Breast epithelium (tissue), 4 donors: ENCODE results near the gene HIPK1. TPM values are rescaled to one million over a fixed set of nuclear protein-coding genes. Genes with fewer than 3 reads are reported as not detected.

Source experiments
- DNase-seq, 2 donors: peaks; one replicate each; pipeline ENCODE4 v3.0.0-alpha.2; 2019; ENCODE audit warnings: low spot score in 2 of 2
- H3K27ac ChIP-seq, 2 donors: fragments of 200-600 bp; sonication (generic) in 1 of 2; one replicate each; pipeline ENCODE4 v1.5.1; 2016 to 2019; ENCODE audit warnings: mild to moderate bottlenecking in 1 of 2
- H3K27me3 ChIP-seq, 2 donors: fragments of 200-600 bp; sonication (generic) in 1 of 2; one replicate each; pipeline versions ENCODE4 v1.5.1 to v1.6.0; 2017 to 2019; ENCODE audit warnings: control low read depth in 1 of 2, mild to moderate bottlenecking in 1 of 2
- H3K36me3 ChIP-seq: fragments of 200-600 bp; one replicate; pipeline ENCODE4 v1.5.1; 2019
- H3K4me1 ChIP-seq, 2 donors: fragments of 200-600 bp; sonication (generic); one replicate each; pipeline ENCODE4 v1.5.1; 2016 to 2019; ENCODE audit warnings: control low read depth in 1 of 2
- H3K4me3 ChIP-seq, 3 donors: fragments of 200-600 bp; sonication (generic); 1 replicate in 2 of 3; 2 replicates in 1 of 3; pipeline ENCODE4 v1.5.1; 2016 to 2019; ENCODE audit warnings: mild to moderate bottlenecking in 3 of 3, moderate library complexity in 2 of 3
- H3K9me3 ChIP-seq, 2 donors: fragments of 200-600 bp; sonication (generic) in 1 of 2; one replicate each; pipeline ENCODE4 v1.5.1; 2016 to 2019; ENCODE audit warnings: control low read depth in 1 of 2
- POLR2A ChIP-seq: fragments of 450-650 bp; IDR thresholded peaks from one replicate; pipeline ENCODE4 v1.6.1; 2016; ENCODE audit warnings: antibody characterized with exemption, mild to moderate bottlenecking, moderate library complexity
- POLR2AphosphoS5 ChIP-seq, 3 donors: sonication (generic); formaldehyde crosslinking; IDR thresholded peaks; one replicate each; pipeline ENCODE4 v1.6.1; 2017; ENCODE audit warnings: antibody characterized with exemption in 3 of 3
- intact Hi-C: fragments of 100-400 bp; cut with DNase I; formaldehyde crosslinking; loops from one replicate; pipeline ENCODE4 v1.15.1; 2023; ENCODE audit warnings: low total_unique reads
- total RNA-seq, 3 donors: library from RNA; depleted of rRNA; stranded (reverse); fragments of >200 nt; gene quantifications; one replicate each; pipeline ENCODE4 v1.1.0, GENCODE V29; 2016
- TF ChIP-seq, protein P1 (sequence below), 3 donors: fragments of 450-650 bp; IDR thresholded peaks; one replicate each; pipeline ENCODE4 v1.5.1; 2016 to 2017; ENCODE audit warnings: antibody characterized with exemption in 3 of 3, mild to moderate bottlenecking in 3 of 3, moderate library complexity in 3 of 3

Gene HIPK1
- total RNA-seq, 3 donors from 2014 or later = 46.9 to 66.2 (median 57.8) TPM

- no peak within 1 kb of the TSS for H3K4me3 ChIP-seq
- H3K27me3 ChIP-seq = no peaks in the 10 kb centered on the region
- no peaks in the 10 kb centered on the region for H3K36me3 ChIP-seq
- no peaks in the 10 kb centered on the region for H3K4me1 ChIP-seq
- no peak within 1 kb of the TSS for H3K27ac ChIP-seq
- DNase-seq = no peak
- H3K9me3 ChIP-seq = no peaks in the 10 kb centered on the region
- TF ChIP-seq POLR2A (no peak), POLR2AphosphoS5 (IDR thresholded peaks at IDR 0.05) (no peak)
- TF ChIP-seq, protein P1, sequence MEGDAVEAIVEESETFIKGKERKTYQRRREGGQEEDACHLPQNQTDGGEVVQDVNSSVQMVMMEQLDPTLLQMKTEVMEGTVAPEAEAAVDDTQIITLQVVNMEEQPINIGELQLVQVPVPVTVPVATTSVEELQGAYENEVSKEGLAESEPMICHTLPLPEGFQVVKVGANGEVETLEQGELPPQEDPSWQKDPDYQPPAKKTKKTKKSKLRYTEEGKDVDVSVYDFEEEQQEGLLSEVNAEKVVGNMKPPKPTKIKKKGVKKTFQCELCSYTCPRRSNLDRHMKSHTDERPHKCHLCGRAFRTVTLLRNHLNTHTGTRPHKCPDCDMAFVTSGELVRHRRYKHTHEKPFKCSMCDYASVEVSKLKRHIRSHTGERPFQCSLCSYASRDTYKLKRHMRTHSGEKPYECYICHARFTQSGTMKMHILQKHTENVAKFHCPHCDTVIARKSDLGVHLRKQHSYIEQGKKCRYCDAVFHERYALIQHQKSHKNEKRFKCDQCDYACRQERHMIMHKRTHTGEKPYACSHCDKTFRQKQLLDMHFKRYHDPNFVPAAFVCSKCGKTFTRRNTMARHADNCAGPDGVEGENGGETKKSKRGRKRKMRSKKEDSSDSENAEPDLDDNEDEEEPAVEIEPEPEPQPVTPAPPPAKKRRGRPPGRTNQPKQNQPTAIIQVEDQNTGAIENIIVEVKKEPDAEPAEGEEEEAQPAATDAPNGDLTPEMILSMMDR (IDR thresholded peaks at IDR 0.05) = no peak
- intact Hi-C loops = no loop called here
Measured at GRCh38 chr1:113887402-113888175, 41.5 kb upstream of the HIPK1 start, which contains the start of gene BCL2L15. TSS of gene BCL2L15 (minus strand) at chr1:113887581. CDS start at chr1:113887375, 206 bp downstream.

DNA sequence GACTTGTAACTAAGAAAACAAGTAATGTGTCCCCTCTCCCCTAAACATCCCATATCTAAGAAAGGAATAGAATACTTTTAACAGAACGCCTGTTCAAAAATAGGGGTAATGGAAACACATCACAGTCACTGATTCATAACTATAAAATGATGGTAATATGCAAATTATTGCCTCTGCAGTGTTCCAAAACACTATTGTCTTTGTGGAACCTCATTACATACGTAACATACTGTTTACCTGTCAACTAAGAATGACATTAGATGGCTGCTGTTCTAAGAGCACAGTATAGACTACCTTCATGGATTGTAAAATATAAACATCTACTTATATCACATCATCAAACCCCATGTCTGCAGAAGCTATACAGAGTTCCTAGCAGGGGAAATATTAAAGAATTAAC lies 38.3 kb upstream of the HIPK1 start:
- no peak overlapping the region for H3K27ac ChIP-seq
- DNase-seq = no peak
- H3K4me1 ChIP-seq = no peaks in the 10 kb centered on the region
- no peak for TF ChIP-seq POLR2A
- TF ChIP-seq POLR2AphosphoS5 (IDR thresholded peaks at IDR 0.05) = no peak
- TF ChIP-seq, protein P1 (IDR thresholded peaks at IDR 0.05) = no peak
- intact Hi-C loops = no loop called here
- H3K4me3 ChIP-seq = no peak overlapping the region
- no peaks in the 10 kb centered on the region for H3K36me3 ChIP-seq
- H3K27me3 ChIP-seq = no peaks in the 10 kb centered on the region
- no peaks in the 10 kb centered on the region for H3K9me3 ChIP-seq

DNA sequence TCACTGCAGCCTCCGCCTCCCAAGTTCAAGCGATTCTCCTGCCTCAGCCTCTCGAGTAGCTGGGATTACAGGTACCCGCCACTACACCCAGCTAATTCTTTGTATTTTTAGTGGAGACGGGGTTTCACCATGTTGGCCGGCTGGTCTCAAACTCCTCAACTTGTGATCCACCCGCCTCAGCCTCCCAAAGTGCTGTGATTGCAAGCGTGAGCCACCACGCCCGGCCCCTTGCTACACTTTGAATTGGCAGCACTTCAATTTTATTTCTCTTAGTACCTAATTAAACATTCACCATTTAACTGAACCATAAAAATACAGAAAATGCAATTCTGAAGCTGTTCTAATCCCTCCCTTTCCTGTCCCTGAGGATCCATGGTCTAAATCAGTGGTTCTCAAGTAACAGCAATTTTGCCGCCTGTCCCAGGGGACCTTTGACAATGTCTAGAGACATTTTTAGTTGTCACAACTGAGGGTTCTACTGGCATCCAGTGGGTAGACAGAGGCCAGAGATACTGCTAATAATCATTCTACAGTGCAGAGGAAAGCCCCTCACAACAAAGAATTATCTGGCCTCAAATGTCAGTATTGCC lies 37.4 kb upstream of the HIPK1 start:
- Histone ChIP-seq H3K4me1 (no peaks in the 10 kb centered on the region), H3K36me3 (no peaks in the 10 kb centered on the region), H3K27ac (no peak overlapping the region), H3K9me3 (no peaks in the 10 kb centered on the region), H3K4me3 (no peak overlapping the region), H3K27me3 (no peaks in the 10 kb centered on the region)
- TF ChIP-seq, protein P1 (IDR thresholded peaks at IDR 0.05) = no peak
- TF ChIP-seq POLR2A = no peak
- TF ChIP-seq POLR2AphosphoS5 (IDR thresholded peaks at IDR 0.05) = no peak
- intact Hi-C loops = no loop called here
- no peak for DNase-seq

DNA sequence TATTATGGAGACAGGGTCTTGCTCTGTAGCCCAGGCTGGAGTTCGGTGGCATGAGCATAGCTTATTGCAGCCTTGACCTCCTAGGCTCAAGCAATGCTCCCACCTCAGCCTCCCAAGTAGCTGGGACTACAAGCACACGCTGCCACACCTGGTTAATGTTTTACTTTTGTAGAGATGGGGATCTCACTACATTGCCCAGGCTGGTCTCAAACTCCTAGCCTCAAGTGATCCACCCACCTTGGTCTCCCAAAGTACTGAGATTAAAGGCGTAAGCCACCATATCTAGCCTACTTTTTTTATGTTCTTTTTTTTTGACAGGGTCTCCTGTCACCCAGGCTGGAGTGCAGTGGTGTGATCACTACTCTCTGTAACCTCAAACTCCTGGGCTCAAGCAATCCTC lies 35.9 kb upstream of the HIPK1 start:
- no peaks in the 10 kb centered on the region for H3K4me1 ChIP-seq
- DNase-seq = no peak
- no peaks in the 10 kb centered on the region for H3K36me3 ChIP-seq
- intact Hi-C loops = no loop called here
- H3K27me3 ChIP-seq = no peaks in the 10 kb centered on the region
- TF ChIP-seq, protein P1 (IDR thresholded peaks at IDR 0.05) = no peak
- TF ChIP-seq POLR2AphosphoS5 (IDR thresholded peaks at IDR 0.05) = no peak
- TF ChIP-seq POLR2A = no peak
- H3K27ac ChIP-seq = no peak overlapping the region
- no peak overlapping the region for H3K4me3 ChIP-seq
- H3K9me3 ChIP-seq = no peaks in the 10 kb centered on the region

DNA sequence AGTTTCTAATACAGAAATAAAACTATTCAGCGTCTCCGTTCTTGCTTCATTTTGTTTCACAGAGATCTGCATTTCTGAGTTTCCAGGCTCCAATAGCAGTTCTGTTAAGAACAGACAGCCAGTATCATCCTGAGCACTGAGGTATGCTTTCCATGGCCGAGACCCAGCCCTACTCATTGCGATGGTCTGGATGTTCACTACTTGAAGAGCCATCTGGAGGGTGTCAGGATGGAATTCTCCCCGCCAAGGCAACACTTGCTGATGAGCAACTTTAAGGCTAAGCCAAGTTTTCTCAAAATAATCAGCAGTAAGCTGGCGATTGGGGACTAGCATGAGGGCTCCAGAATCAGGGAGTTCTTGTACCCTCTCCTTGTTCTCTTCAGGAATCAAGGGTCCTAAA lies 34.0 kb upstream of the HIPK1 start:
- Histone ChIP-seq H3K4me1 (no peaks in the 10 kb centered on the region), H3K27me3 (no peaks in the 10 kb centered on the region), H3K4me3 (no peak overlapping the region), H3K36me3 (no peaks in the 10 kb centered on the region), H3K27ac (no peak overlapping the region), H3K9me3 (no peaks in the 10 kb centered on the region)
- intact Hi-C loops = no loop called here
- no peak for DNase-seq
- TF ChIP-seq POLR2AphosphoS5 (IDR thresholded peaks at IDR 0.05) (no peak), POLR2A (no peak)
- TF ChIP-seq, protein P1 (IDR thresholded peaks at IDR 0.05) = no peak
